Measurements from ENCODE around the gene DDX3X.

Gene DDX3X

GRCh38 chrX:41327341-41327740 is 6.6 kb upstream of the DDX3X start:
- DNase-seq (ENCODE audit: low read depth, low spot score): no peak

GRCh38 chrX:41329101-41329500 is 4.9 kb upstream of the DDX3X start:
- no peak for DNase-seq (ENCODE audit: low read depth, low spot score)

GRCh38 chrX:41332005-41332404 is 2.0 kb upstream of the DDX3X start:
- no peak for DNase-seq (ENCODE audit: low read depth, low spot score)

- DNase-seq (ENCODE audit: low read depth, low spot score): no peak
Observed at GRCh38 chrX:41332408-41333002, 1.5 kb upstream of the DDX3X start.

GRCh38 chrX:41333003-41333743 is 789 bp upstream of the DDX3X start:
- peak; percentile 73 for DNase-seq (ENCODE audit: low read depth, low spot score)

- peak; percentile 54 for DNase-seq (ENCODE audit: low read depth, low spot score)
Observed at GRCh38 chrX:41334363-41335197, 618 bp downstream of the DDX3X start.

GRCh38 chrX:41335198-41335957 is 1.4 kb downstream of the DDX3X start:
- DNase-seq (ENCODE audit: low read depth, low spot score): no peak

- no peak for DNase-seq (ENCODE audit: low read depth, low spot score)
Observed at GRCh38 chrX:41335958-41336331, 2.0 kb downstream of the DDX3X start.

- DNase-seq (ENCODE audit: low read depth, low spot score): no peak
Observed at GRCh38 chrX:41336447-41336846, 2.5 kb downstream of the DDX3X start.

GRCh38 chrX:41337140-41337539 is 3.2 kb downstream of the DDX3X start:
- DNase-seq (ENCODE audit: low read depth, low spot score): no peak

GRCh38 chrX:41338436-41338835 is 4.5 kb downstream of the DDX3X start:
- DNase-seq (ENCODE audit: low read depth, low spot score): no peak

GRCh38 chrX:41339148-41339547 is 5.2 kb downstream of the DDX3X start:
- no peak for DNase-seq (ENCODE audit: low read depth, low spot score)

- no peak for DNase-seq (ENCODE audit: low read depth, low spot score)
Observed at GRCh38 chrX:41344053-41344452, 10.1 kb downstream of the DDX3X start.

GRCh38 chrX:41347186-41347585 is 13.2 kb downstream of the DDX3X start:
- no peak for DNase-seq (ENCODE audit: low read depth, low spot score)

- no peak for DNase-seq (ENCODE audit: low read depth, low spot score)
Observed at GRCh38 chrX:41348551-41348950, 14.6 kb downstream of the DDX3X start.

GRCh38 chrX:41350150-41350975 is 16.4 kb downstream of the DDX3X start:
- no peak for DNase-seq (ENCODE audit: low read depth, low spot score)

- DNase-seq (ENCODE audit: low read depth, low spot score): no peak
Observed at GRCh38 chrX:41350976-41351569, 17.1 kb downstream of the DDX3X start.

- no peak for DNase-seq (ENCODE audit: low read depth, low spot score)
Observed at GRCh38 chrX:41351923-41352322, 18.0 kb downstream of the DDX3X start.

- DNase-seq (ENCODE audit: low read depth, low spot score): no peak
Observed at GRCh38 chrX:41352329-41352838, 18.4 kb downstream of the DDX3X start.

GRCh38 chrX:41353985-41354384 is 20.0 kb downstream of the DDX3X start:
- no peak for DNase-seq (ENCODE audit: low read depth, low spot score)

Measured in smooth muscle cell of the brain vasculature (primary cell).